Measurements from ENCODE around the gene TEAD1.

Gene TEAD1

DNA sequence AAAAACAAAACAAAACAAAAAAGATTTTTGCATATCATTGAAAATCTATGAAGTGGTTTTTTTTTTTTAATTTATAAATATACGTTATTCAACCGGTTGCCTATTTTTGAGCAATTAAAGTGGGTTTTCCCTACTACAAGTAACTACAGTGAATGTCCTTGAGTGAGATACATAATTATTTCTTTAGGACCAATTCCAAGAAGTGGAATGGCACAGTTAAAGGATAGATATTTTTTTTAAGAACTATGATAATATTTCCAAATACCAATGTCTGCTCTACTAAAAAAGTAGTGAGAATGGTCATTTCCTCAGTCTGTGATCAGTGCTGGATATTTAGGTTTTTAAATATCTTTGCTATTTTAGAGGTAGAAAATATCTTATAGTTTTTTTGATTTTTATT lies 118.8 kb downstream of the TEAD1 start:
- no peak for DNase-seq

DNA sequence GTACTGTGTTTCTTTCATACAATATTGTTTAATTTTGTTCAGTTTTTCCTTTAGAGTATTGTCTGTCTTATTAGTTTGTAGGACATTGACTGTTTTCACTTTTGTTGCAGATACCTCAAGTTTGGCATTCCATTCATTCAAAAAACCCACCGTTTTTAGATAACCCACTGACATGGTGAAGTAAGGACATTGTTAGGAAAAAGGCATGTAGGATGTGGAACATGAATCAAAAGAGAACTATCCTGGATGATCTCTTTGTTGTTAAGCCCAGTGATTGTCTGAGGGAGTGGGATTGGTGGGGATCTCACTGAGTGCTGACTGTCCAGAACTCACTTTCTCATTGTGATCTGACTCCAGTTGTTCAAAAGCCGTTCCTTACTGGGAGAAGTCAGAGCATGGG lies 119.3 kb downstream of the TEAD1 start:
- DNase-seq = no peak

DNA sequence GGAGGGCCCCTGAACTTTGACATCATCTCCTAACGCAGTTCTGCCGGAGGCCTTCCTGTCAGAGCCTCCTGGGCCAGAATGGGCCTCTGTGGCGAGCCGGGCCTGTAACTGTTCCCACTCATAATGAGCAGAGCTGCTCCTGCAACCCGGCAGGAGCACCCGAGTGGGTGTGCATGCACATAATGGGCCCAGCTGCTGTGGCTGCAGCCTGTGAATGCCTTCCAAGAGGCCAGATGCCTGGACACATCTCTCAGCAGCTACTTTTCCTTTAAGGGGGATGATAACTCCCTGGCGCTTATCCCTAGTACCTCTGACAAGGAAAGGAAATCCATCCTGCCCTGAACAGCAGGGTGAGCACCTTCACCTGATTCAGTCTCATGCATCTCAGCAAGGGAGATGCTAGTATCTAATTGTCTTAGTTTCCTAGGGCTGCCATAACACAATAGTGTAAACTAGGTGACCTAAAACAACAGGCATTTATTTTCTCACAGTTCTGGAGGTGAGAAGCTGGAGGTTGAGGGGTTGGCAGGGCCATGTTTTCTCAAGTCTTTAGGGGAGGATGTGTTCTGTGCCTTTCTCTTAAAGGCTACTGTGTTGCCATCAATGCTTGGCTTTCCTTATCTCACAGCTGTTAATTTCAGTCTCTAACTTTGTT lies 120.5 kb downstream of the TEAD1 start:
- no peak for DNase-seq

DNA sequence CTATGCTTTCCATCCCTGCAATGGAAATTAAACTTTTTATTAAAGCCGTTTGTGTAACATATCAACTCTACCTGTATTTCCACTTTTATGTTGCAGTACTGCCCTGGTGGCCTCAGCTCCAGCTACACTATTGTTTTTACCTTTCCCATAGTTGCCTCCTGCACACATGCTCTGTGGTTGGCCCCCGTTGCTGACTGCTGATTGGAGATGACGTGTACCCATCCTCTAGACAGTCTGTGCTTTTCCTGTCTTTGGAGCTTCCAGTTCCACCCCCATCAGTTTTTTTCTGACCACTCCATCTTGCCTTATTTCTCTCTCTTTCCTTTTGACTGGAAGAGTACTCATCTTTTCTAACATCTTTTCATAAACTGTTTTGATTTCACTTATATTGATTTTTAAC lies 123.8 kb downstream of the TEAD1 start:
- no peak for DNase-seq

DNA sequence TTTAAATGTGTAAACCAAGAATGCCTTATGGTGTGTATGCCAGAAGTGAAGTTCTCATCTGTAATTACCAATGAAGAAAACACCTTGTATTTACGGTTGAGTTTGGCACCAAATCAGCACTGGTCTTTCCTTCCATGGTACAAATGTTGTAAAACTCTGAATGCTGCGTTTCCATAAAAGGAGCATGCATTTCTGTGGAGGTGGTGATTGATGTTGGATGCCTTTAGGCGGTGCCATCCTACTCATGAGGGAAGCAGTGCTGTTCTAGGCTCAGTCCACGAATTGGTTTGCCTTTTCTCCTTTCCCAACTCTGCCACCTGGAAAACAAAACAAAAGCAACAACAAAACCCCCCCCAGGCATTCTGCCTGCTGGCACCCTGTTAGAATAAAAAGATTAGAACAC lies 124.4 kb downstream of the TEAD1 start:
- DNase-seq = no peak

DNA sequence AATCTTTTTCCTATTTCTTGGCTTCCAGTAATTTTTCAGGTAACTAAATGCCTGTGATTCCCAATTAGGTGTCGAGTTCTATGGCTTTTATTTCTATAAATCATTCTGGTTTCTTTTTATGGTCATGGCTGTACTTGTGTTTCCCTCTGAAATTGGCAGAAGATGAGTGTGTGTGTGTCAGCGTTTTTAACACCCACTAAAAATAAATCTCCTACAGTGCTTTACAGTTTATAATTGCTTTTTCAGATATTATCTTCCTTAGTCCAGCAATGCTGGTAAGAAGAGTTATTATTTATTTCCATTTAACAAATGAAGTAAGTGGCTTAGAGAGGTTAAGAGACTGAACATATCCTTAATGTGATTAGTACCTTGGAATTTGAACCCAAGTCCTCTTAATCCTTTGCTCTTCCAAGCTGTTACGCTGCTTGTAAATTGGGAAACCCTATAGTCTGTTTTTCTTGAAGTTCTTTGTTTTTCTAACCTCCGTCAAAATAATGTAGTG lies 125.2 kb downstream of the TEAD1 start:
- no peak for DNase-seq

DNA sequence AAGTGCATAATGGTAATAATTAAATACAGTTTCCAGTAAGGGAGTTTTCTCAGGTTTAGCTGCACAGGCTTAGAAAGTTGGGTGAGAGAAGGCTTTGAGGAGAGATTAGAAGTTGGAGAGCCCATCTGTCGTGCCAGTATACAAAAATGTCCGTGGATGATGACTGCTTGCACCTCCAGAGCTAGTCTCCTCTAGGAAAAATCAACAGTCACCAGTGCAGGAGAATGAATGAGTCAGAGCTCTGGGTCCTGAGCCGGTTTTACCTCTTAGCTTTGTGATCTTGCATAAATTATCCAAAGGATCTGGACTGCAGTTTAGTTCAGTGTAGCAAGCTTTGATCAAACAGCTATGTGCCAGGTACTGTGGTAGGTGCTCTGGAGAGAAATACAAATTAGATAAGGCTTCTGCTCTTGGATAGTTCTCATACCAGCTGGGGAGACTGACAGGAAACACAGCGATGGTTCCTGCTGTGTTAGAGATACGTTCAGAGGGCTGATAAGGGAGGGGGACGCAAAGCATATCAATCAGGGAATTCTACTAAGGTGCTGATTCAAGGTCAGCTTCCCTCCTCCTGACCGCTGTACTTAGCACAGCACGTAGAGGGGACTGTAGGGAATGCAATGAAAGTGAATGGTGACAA lies 125.9 kb downstream of the TEAD1 start:
- no peak for DNase-seq

DNA sequence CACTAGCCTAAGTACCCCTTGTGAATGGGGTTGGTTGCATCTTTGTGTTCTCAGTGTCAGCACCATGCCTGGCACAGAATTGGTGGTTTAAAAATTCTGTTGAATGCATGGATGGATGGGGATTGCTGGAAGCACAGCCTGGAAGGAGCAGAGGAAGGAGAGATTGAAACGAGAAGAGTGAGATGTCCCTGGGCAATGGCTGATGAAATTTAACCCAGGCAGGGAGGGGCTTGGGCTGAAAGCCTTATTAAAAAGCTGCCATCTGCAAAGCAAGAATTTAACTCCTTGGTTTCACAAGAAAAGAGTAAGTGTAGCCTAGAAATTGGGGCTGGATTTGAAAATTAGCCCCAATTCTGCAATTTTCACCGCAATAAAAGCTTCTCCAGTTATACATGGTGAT lies 126.7 kb downstream of the TEAD1 start:
- no peak for DNase-seq

DNA sequence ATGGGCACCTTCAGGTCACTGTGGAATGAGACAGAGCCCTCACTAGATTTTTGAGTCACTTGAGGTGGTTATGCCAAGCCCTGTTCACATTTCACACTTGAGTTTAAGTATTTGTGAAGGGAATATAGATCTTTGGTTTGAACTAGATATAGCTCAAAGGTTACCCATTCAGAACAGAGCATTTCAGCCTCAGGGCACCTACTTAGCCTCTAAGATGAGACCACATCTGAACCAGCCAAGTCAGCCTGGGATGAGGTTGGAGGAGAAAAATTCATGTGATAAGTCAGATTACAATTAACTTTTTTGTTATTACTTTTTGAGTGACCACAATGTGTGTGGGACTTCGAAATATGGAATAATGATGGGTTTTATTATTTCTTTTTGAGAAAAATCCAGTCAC lies 127.8 kb downstream of the TEAD1 start:
- no peak for DNase-seq

DNA sequence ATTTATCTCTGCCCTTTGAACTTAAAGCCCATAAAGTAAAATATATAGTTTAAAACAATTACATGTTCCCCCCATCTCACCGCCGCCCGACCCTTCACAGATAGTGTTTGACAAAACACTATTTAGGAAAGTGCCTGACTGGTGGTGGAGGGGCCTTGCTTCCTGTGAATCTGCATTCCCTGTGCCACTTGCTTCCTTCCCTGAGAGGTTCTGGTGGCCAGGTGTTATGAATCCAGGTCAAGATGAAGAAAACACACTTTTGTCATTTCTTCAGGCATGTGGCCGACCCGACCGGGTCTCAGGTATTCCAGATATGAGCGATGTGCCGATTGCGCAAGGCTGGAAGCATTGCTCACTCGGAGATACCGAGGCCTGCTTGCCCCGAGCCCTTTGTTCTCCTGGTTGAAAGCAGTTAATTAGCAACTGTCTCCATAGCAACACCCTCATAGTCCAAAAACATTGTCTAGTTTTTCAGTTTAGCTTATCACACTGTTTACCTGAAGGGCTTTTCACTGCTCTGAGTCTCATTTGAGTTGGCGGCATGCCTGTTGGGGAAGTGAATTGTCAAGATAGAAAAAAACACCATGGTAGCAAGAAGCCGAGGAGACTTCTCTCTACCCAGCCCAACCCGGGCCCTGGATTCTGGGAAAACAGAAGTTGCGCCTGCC lies 128.3 kb downstream of the TEAD1 start:
- no peak for DNase-seq

DNA sequence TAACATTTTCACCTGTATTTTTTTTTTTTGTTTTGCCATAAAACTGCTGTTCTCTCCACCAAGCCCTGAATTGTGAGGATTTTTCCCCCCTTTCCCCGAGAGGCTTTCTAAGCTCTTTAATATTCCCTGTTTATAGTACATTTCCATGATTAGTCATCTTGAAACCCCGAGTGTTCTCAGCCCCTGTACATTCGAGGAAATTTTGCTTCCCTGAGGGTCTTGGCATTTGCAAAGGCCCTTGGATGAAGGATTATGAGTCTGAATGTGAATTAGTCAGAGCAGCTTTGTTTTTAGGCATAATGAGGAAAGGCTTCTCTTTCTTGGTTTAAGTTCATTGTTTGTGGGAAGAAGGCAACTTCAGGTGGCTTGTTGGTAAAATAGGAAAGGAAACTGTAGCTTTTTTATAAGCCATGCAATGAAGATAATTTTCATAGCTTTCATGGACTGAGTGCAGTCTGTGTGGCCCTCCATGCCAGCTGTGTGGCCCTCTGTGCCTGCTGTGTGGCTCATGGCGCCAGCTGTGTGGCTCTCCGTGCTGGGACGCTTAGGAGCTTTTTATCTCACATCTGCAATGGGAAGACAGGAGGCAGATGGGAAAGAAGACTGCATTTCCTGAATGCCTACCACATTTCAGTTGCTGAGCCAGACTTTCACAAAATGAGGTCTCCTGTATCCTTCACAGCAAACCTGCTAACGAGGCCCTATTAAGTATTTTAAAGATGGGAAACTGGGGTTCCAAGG lies 129.0 kb downstream of the TEAD1 start:
- no peak for DNase-seq

DNA sequence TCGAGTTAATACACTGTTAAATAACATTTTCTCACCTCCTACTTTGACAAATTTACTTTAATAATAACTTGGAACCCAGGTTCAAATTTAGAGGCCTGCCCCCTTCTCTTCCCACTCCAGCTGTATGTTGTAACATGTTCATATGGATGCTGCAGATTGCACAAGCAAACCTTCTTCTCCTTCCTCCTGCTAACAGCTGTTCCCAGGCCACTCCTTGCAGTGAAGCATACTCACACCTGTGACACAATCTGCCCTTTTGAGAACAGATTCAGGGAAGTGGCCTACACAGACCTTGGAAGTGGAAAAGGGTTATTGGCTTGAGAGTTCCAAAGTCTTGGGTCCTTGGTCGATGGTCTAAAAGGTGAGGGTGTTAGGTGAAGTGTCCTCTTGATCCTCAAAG lies 131.9 kb downstream of the TEAD1 start:
- no peak for DNase-seq

DNA sequence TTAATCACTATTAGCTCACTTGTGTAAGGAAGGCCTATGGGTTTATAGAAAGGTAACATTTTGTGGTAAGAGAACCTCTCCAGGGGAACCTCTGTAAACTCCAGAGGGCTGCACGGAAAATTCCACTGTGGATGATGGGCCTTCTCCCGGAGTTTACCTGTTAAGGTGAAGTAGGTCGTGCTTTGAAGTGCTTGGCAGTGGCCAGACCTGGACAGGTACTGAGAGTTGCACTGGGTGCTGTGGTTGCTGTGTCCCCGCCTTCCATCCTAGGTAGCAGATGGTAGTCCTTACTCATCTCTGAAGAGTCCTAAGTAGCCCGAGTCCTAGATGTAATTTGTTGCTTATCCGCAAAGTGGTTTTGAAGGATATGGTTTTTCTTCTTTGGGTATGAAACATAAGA lies 133.4 kb downstream of the TEAD1 start:
- DNase-seq = no peak

DNA sequence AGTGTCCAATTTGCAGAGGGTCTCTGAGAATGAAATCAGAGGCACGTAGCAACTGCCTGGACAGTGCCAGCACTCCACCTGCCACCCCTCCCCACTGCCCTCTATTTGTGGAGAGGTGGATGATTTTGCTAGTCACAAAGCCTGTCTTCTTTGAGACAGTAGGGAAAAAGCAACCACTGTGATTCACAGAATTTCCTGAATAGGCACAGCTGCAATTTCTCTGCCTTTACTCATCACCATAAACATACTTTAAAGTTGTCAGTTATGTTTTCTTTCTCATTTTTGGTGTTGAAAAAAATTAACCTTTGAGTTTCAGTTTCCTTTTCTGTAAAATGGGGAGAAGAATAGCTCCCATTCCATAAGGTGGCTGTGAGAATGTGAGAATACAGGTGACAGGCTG lies 134.3 kb downstream of the TEAD1 start:
- no peak for DNase-seq

DNA sequence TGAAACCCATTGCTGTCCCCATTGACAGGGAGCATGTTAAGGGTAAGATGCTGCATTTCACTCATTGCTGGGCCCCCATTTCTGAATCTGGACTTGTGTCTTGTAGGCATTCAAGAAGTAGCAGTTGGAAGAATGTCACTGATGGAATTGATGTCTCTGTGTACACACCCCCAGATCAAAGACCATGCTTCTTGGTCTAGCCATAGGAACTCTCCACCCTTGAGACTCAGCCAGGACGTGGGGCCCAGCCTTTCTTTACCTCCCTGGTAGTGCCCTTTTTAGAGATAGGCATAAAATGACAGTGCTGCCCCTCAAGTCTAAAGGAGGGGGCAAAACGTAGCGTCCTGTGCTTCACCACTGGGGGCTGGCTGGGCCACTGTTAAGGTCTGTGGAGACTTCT lies 135.1 kb downstream of the TEAD1 start:
- no peak for DNase-seq

DNA sequence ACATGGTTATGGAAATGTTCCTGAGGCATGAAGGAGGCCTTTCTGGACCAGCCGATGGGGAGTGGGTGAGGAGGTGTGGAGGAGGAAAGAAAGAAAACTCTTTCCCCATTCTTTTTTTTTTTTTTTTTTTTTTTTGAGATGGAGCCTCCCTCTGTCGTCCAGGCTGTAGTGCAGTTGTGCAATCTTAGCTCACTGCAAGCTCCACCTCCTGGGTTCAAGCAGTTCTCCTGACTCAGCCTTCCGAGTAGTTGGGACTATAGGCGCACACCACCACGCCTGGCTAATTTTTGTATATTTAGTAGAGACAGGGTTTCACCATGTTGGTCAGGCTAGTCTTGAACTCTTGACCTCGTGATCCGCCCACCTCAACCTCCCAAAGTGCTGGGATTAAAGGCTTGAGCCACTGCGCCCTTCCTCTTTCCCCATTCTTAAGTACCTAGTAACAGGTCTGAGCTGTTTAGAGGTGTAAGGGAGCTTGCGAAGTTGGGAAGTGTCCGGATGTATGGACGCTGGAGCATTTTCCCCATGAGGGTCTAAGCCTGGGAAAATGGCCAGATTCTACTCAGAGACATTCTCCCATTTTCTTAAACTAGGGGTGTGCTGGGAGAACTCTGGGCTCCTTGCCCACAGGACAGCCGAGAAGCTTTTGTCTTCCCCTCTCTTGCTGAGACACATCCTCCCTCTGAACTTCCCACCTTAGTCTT lies 135.8 kb downstream of the TEAD1 start:
- DNase-seq = peak; percentile 14

DNA sequence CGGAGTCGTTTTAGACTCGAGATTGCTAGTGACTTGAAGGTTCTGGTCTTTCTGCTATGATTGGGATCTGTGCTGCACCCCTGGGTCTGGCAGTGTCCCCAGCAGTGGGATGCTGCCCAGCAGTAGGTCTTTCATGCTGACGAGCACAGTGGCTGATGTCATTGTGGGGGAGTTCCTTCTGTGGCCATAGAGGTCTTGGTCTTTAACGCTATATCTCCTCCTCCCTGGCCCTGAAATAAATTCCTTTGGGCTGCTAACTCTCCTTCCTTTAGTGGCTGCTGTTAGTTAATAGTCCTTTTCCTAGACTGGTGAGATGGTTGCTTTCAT lies 136.3 kb downstream of the TEAD1 start:
- peak; percentile 40 for DNase-seq

DNA sequence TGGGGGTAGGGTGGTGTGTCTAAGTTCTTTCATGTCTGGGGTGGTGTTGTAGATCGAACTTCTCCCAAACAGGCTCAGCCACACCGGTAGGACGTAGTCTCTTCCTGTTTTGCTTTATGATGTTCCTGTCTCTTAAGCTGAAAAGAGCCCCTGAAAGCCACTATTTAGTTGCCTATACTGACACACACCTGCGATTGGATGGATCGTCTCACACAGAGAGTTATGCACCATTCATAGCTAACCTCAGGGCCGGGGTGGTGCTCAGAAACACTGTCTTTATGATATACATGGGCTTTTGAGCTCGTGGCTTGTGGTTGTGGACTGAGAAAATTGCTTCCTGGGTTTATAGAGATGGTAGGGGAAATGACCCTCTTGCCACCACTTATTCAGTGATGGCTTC lies 137.6 kb downstream of the TEAD1 start:
- DNase-seq = no peak

DNA sequence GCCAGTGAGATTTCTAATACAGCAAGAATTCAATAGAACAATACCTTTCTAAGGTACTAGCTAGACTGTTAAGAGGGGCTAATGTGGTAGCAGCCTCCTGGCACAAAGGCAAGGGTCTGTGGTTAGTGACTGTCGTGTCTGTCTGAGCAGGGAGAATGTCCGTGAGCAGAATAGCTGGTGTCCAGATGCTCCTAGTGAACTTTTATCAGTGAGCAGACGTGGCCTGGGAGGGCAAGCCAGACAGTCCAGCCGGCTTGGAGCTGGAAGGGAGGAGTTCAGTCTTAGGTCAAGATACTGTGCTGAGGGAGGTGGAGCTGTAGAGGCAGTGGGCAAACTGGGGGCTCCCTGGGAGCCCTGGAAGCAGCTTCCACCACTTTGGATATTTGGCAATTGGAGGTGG lies 138.6 kb downstream of the TEAD1 start:
- peak; percentile 27 for DNase-seq

DNA sequence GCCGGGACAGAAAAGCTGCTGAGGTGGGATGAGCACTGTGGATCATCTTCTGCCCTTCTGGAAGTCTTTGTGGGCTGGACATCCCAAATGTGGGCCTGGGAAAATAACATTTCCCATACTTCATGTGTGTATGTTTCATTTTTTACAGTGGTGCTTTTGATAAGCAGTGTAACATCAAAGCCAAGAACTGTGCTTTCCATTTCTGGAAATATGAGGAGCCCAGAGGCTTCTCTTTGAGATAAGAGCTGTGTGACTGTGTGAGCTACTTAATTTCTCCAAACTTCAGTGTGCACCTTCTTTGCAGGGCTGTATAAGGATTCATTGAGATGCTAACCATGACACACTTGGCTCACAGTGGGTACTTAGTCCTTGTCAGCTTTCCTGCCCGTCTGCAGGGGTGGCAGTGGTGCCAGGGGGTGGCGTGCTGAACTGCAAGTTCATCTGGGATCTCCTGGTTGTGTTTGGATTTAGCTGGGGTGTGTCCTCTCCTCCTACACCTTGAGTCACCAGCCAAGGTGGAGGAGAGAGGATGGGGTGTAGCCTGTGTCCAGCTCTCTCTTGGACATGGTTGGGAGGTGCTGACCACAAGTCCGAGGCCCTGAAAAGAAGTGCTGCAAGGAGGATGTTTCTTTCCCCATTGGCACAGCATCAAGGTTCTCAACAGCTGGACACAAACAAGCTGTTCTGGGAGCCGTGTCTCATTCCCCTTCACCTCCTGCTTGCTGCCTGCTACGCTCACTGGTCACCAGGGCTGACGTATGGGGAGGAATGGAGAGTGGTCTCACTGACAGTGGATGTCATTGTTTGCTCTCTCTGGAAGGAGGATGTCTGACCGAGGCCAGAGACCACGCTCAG lies 139.4 kb downstream of the TEAD1 start:
- DNase-seq = peak; percentile 9

DNA sequence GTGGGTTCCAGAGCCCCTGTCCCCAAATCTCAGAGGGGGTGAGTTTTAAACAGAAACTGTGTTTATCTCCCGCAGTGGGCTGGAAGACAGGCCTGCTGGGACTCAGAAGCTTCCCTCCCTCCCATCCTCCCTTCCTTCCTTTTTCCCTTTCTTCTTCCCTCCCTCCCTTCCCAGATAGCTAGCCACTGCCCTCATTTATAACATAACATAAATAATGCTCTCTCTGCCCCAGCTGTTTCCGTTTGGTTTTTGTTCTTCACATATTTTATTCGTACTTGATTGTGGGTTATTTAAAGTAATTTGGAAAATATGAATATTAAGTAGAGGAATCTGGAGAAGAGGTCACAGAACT lies 140.9 kb downstream of the TEAD1 start:
- no peak for DNase-seq

DNA sequence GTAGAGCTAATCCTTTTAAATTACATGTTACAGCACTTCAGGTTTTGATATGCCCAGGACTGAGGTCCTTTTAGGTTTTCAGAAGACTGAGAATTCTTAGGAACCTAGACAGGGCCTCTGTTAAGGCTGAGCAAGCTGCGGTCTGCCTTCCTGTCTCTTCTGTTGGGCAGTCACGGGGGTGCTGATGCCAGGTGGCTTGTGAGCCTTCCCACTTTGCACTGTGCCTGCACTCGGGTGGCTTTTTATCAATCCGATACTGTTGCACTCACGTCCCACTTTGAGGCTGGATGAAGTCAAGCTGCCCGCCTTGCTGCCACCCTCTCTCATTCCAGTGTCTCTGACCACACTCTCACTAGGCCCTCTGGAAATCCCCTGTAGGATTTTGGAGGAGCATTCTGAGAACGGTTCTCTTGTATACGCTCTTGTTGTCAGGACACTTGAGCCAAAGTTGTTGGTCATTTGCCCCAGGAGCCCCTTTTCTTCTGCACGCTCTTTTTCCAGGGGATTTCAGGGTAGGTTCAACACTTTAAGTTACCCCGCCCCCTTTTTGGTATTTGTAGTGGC lies 141.8 kb downstream of the TEAD1 start:
- no peak for DNase-seq

Measured in OCI-M1 (cell line).